SK-N-SH treated with all-trans-retinoic acid at 6 μM for 48 hours (cell line): ENCODE measurements around the gene OPRL1.
"Not testable (repeated sequence)": the region's sequence is repeated elsewhere in the genome, so short reads cannot be mapped to it uniquely, and the experiment has no call there.

Experiments used
- ATAC-seq: fragments of 200-7000 bp; cut with Tn5 transposase; 3 replicates; pipeline ENCODE4 v1.9.1; 2020; ENCODE audit warnings: mild to moderate bottlenecking, moderate library complexity
- ARNTL ChIP-seq: fragments of 450-650 bp; formaldehyde crosslinking; IDR thresholded peaks from 2 replicates; pipeline ENCODE4 v1.5.0; 2020; ENCODE audit warnings: low read depth, mild to moderate bottlenecking, moderate library complexity, borderline replicate concordance
- BACH2 ChIP-seq: fragments of 250-450 bp; sonication (Bioruptor Pico); IDR thresholded peaks from 2 replicates; pipeline ENCODE4 v1.9.0; 2021; ENCODE audit warnings: mild to moderate bottlenecking, borderline replicate concordance
- CSDC2 ChIP-seq: fragments of 250-450 bp; sonication (Bioruptor Pico); IDR thresholded peaks from 2 replicates; pipeline ENCODE4 v1.5.0; 2020; ENCODE audit warnings: mild to moderate bottlenecking, moderate library complexity
- ESRRG ChIP-seq: fragments of 250-450 bp; sonication (Bioruptor Pico); IDR thresholded peaks from 2 replicates; pipeline ENCODE4 v1.6.1; 2021; ENCODE audit warnings: mild to moderate bottlenecking
- GLIS3 ChIP-seq: fragments of 250-450 bp; sonication (Bioruptor Pico); IDR thresholded peaks from 2 replicates; pipeline ENCODE4 v1.5.0; 2020; ENCODE audit warnings: mild to moderate bottlenecking, moderate library complexity
- ISL1 ChIP-seq: fragments of 250-450 bp; sonication (Bioruptor Pico); IDR thresholded peaks from 2 replicates; pipeline ENCODE4 v2.1.2; 2022; ENCODE audit warnings: mild to moderate bottlenecking, moderate library complexity
- OSR1 ChIP-seq: fragments of 250-450 bp; sonication (Bioruptor Pico); IDR thresholded peaks from 2 replicates; pipeline ENCODE4 v1.8.0; 2022; ENCODE audit warnings: moderate library complexity, mild to moderate bottlenecking, inconsistent platforms
- PPARA ChIP-seq: fragments of 250-450 bp; sonication (Bioruptor Pico); IDR thresholded peaks from 2 replicates; pipeline ENCODE4 v1.5.0; 2020; ENCODE audit warnings: mild to moderate bottlenecking, borderline replicate concordance
- SNAI2 ChIP-seq: fragments of 250-450 bp; sonication (Bioruptor Pico); IDR thresholded peaks from 2 replicates; pipeline ENCODE4 v1.5.0; 2020; ENCODE audit warnings: mild to moderate bottlenecking, moderate library complexity
- TCF4 ChIP-seq: fragments of 250-450 bp; sonication (Bioruptor Pico); IDR thresholded peaks from 2 replicates; pipeline ENCODE4 v1.8.0; 2021; ENCODE audit warnings: mild to moderate bottlenecking, moderate library complexity, borderline replicate concordance
- TOX ChIP-seq: fragments of 250-450 bp; sonication (Bioruptor Pico); IDR thresholded peaks from 2 replicates; pipeline ENCODE4 v1.8.0; 2021; ENCODE audit warnings: mild to moderate bottlenecking, moderate library complexity, borderline replicate concordance
- ZFP3 ChIP-seq: fragments of 250-450 bp; sonication (Bioruptor Pico); IDR thresholded peaks from 2 replicates; pipeline ENCODE4 v1.5.0; 2020; ENCODE audit warnings: mild to moderate bottlenecking, moderate library complexity
- ZFP30 ChIP-seq: fragments of 450-650 bp; formaldehyde crosslinking; IDR thresholded peaks from 2 replicates; pipeline ENCODE4 v1.5.0; 2022; ENCODE audit warnings: mild to moderate bottlenecking, moderate library complexity
- ZNF565 ChIP-seq: fragments of 450-650 bp; formaldehyde crosslinking; conservative IDR thresholded peaks from 2 replicates; pipeline ENCODE4 v1.5.0; 2020; ENCODE audit warnings: low read depth, mild to moderate bottlenecking, moderate library complexity
- ZNF70 ChIP-seq: fragments of 450-650 bp; formaldehyde crosslinking; IDR thresholded peaks from 2 replicates; pipeline ENCODE4 v1.5.0; 2020; ENCODE audit warnings: mild to moderate bottlenecking, moderate library complexity
- ZNF8 ChIP-seq: fragments of 450-650 bp; formaldehyde crosslinking; IDR thresholded peaks from 2 replicates; pipeline ENCODE4 v1.5.0; 2020; ENCODE audit warnings: mild to moderate bottlenecking, moderate library complexity
- TF ChIP-seq, protein P1 (sequence below): fragments of 250-450 bp; sonication (Bioruptor Pico); IDR thresholded peaks from 2 replicates; pipeline ENCODE4 v1.5.1; 2020; ENCODE audit warnings: low read depth, mild to moderate bottlenecking, moderate library complexity
- TF ChIP-seq, protein P2 (sequence below): fragments of 250-450 bp; sonication (Bioruptor Pico); IDR thresholded peaks from 2 replicates; pipeline ENCODE4 v1.5.1; 2021; ENCODE audit warnings: mild to moderate bottlenecking, moderate library complexity
- TF ChIP-seq, protein P3 (sequence below): fragments of 250-450 bp; sonication (Bioruptor Pico); IDR thresholded peaks from 2 replicates; pipeline ENCODE4 v1.8.0; 2020; ENCODE audit warnings: mild to moderate bottlenecking, moderate library complexity, borderline replicate concordance
- TF ChIP-seq, protein P4 (sequence below): fragments of 250-450 bp; sonication (Bioruptor Pico); IDR thresholded peaks from 2 replicates; pipeline ENCODE4 v1.8.0; 2021; ENCODE audit warnings: low read depth, mild to moderate bottlenecking, moderate library complexity, borderline replicate concordance
- TF ChIP-seq, protein P5 (sequence below): fragments of 250-450 bp; sonication (Bioruptor Pico); IDR thresholded peaks from 2 replicates; pipeline ENCODE4 v1.5.0; 2020; ENCODE audit warnings: mild to moderate bottlenecking, moderate library complexity

The OPRL1 gene

DNA sequence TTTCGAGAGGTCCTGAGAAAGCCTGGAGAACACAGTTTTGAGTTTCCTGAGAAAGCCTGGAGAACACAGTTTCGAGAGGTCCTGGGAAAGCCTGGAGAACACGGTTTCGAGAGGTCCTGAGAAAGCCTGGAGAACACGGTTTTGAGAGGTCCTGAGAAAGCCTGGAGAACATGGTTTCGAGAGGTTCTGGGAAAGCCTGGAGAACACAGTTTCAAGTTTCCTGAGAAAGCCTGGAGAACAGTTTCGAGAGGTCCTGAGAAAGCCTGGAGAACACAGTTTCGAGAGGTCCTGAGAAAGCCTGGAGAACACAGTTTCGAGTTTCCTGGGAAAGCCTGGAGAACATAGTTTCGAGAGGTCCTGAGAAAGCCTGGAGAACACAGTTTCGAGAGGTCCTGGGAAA, 43.6 kb downstream of the OPRL1 start:
- not testable (repeated sequence) for ATAC-seq

DNA sequence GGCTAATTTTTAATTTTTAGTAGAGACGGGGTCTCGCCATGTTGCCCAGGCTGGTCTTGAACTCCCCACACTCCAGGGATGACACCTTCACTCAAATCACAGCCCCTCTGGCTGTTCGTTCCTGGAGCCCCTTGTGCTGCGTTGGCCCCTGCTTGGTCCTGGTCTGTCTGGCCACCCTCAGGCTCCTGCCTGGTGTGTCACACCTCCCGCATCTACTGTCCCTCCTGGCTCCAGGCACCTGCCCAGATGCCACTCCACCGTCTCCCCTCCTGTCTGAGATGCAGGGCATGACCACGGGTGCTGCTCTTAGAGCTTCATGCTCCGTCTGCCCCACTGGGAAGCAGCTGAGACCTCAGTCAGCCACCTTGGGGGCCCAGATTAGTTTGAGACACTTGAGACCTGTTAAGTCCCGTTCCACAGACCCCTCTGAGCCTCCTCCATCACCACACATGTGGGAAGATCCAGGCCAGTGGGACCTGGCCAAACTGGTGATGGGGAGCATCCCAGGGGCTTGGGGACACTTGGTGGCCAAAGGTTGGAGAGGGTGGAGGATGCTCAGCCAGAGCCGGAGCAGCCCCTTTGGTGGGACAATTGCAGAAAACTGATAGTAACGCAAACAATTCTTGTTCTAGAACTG, 49.4 kb downstream of the OPRL1 start:
- no peak for ATAC-seq
- TF ChIP-seq TCF4 (CRISPR knock-in tag) (no peak), SNAI2 (CRISPR knock-in tag) (no peak), ZNF70 (CRISPR knock-in tag) (no peak), CSDC2 (no peak), ISL1 (no peak), ARNTL (CRISPR knock-in tag) (no peak), ZFP3 (CRISPR knock-in tag) (no peak), BACH2 (CRISPR knock-in tag) (no peak), PPARA (no peak), TOX (CRISPR knock-in tag) (no peak), ESRRG (no peak), ZFP30 (CRISPR knock-in tag) (no peak), ZNF8 (CRISPR knock-in tag) (no peak), OSR1 (CRISPR knock-in tag) (no peak), GLIS3 (no peak), ZNF565 (CRISPR knock-in tag) (no peak)
- TF ChIP-seq, protein P1, sequence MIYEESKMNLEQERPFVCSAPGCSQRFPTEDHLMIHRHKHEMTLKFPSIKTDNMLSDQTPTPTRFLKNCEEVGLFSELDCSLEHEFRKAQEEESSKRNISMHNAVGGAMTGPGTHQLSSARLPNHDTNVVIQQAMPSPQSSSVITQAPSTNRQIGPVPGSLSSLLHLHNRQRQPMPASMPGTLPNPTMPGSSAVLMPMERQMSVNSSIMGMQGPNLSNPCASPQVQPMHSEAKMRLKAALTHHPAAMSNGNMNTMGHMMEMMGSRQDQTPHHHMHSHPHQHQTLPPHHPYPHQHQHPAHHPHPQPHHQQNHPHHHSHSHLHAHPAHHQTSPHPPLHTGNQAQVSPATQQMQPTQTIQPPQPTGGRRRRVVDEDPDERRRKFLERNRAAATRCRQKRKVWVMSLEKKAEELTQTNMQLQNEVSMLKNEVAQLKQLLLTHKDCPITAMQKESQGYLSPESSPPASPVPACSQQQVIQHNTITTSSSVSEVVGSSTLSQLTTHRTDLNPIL, result no peak
- TF ChIP-seq, protein P2, sequence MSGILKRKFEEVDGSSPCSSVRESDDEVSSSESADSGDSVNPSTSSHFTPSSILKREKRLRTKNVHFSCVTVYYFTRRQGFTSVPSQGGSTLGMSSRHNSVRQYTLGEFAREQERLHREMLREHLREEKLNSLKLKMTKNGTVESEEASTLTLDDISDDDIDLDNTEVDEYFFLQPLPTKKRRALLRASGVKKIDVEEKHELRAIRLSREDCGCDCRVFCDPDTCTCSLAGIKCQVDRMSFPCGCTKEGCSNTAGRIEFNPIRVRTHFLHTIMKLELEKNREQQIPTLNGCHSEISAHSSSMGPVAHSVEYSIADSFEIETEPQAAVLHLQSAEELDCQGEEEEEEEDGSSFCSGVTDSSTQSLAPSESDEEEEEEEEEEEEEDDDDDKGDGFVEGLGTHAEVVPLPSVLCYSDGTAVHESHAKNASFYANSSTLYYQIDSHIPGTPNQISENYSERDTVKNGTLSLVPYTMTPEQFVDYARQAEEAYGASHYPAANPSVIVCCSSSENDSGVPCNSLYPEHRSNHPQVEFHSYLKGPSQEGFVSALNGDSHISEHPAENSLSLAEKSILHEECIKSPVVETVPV (CRISPR knock-in tag), result no peak
- TF ChIP-seq, protein P3, sequence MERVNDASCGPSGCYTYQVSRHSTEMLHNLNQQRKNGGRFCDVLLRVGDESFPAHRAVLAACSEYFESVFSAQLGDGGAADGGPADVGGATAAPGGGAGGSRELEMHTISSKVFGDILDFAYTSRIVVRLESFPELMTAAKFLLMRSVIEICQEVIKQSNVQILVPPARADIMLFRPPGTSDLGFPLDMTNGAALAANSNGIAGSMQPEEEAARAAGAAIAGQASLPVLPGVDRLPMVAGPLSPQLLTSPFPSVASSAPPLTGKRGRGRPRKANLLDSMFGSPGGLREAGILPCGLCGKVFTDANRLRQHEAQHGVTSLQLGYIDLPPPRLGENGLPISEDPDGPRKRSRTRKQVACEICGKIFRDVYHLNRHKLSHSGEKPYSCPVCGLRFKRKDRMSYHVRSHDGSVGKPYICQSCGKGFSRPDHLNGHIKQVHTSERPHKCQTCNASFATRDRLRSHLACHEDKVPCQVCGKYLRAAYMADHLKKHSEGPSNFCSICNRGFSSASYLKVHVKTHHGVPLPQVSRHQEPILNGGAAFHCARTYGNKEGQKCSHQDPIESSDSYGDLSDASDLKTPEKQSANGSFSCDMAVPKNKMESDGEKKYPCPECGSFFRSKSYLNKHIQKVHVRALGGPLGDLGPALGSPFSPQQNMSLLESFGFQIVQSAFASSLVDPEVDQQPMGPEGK, result no peak
- TF ChIP-seq, protein P4, sequence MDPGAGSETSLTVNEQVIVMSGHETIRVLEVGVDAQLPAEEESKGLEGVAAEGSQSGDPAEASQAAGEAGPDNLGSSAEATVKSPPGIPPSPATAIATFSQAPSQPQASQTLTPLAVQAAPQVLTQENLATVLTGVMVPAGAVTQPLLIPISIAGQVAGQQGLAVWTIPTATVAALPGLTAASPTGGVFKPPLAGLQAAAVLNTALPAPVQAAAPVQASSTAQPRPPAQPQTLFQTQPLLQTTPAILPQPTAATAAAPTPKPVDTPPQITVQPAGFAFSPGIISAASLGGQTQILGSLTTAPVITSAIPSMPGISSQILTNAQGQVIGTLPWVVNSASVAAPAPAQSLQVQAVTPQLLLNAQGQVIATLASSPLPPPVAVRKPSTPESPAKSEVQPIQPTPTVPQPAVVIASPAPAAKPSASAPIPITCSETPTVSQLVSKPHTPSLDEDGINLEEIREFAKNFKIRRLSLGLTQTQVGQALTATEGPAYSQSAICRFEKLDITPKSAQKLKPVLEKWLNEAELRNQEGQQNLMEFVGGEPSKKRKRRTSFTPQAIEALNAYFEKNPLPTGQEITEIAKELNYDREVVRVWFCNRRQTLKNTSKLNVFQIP (CRISPR knock-in tag), result no peak

- no peak for TF ChIP-seq ARNTL (CRISPR knock-in tag)
- TF ChIP-seq, protein P4 (CRISPR knock-in tag), result no peak
- TF ChIP-seq BACH2 (CRISPR knock-in tag), result no peak
- TF ChIP-seq, protein P3, result no peak
- no peak for TF ChIP-seq ZNF565 (CRISPR knock-in tag)
- TF ChIP-seq, protein P5, sequence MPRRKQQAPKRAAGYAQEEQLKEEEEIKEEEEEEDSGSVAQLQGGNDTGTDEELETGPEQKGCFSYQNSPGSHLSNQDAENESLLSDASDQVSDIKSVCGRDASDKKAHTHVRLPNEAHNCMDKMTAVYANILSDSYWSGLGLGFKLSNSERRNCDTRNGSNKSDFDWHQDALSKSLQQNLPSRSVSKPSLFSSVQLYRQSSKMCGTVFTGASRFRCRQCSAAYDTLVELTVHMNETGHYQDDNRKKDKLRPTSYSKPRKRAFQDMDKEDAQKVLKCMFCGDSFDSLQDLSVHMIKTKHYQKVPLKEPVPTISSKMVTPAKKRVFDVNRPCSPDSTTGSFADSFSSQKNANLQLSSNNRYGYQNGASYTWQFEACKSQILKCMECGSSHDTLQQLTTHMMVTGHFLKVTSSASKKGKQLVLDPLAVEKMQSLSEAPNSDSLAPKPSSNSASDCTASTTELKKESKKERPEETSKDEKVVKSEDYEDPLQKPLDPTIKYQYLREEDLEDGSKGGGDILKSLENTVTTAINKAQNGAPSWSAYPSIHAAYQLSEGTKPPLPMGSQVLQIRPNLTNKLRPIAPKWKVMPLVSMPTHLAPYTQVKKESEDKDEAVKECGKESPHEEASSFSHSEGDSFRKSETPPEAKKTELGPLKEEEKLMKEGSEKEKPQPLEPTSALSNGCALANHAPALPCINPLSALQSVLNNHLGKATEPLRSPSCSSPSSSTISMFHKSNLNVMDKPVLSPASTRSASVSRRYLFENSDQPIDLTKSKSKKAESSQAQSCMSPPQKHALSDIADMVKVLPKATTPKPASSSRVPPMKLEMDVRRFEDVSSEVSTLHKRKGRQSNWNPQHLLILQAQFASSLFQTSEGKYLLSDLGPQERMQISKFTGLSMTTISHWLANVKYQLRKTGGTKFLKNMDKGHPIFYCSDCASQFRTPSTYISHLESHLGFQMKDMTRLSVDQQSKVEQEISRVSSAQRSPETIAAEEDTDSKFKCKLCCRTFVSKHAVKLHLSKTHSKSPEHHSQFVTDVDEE (CRISPR knock-in tag), result no peak
- no peak for TF ChIP-seq PPARA
- TF ChIP-seq ISL1, result no peak
- TF ChIP-seq SNAI2 (CRISPR knock-in tag), result no peak
- TF ChIP-seq ZFP30 (CRISPR knock-in tag), result no peak
- TF ChIP-seq OSR1 (CRISPR knock-in tag), result no peak
- no peak for TF ChIP-seq ZNF70 (CRISPR knock-in tag)
- TF ChIP-seq ZNF8 (CRISPR knock-in tag), result no peak
- no peak for TF ChIP-seq CSDC2
- TF ChIP-seq, all 23 proteins: peak for 0
Observed at GRCh38 chr20:64130271-64130670, 50.4 kb downstream of the OPRL1 start.

More at GRCh38 chr20:64130271-64130670, 50.4 kb downstream of the OPRL1 start:
- no peak for ATAC-seq
